Measurements from ENCODE around the gene RNF182.

- TF ChIP-seq POLR2A (IDR thresholded peaks at IDR 0.05; ENCODE audit: low read depth, low read length) (no peak), POLR2AphosphoS5 (IDR thresholded peaks at IDR 0.05; ENCODE audit: low read depth, low read length) (no peak), TAF1 (IDR thresholded peaks at IDR 0.05; ENCODE audit: low read depth, low read length) (no peak), PAX5 (IDR thresholded peaks at IDR 0.05; ENCODE audit: insufficient read depth, low read length, severe bottlenecking) (no peak), POU2F2 (IDR thresholded peaks at IDR 0.05; ENCODE audit: low read depth, low read length) (no peak), SPI1 (IDR thresholded peaks at IDR 0.05; ENCODE audit: low read depth, low read length) (no peak)
Measured at GRCh38 chr6:14016432-14016831, 91.7 kb downstream of the RNF182 start.

Data from GM12891 (cell line).